Measurements from ENCODE around the gene DNLZ. TPM values are rescaled to one million over a fixed set of nuclear protein-coding genes. Genes with fewer than 3 reads are reported as not detected.
A peak's percentile ranks its signal among the peaks of the same experiment; 100 is the strongest.

The DNLZ gene
- total and polyA plus RNA-seq, 12 donors, result 3.1 to 28.9 (median 17.5) TPM

DNA sequence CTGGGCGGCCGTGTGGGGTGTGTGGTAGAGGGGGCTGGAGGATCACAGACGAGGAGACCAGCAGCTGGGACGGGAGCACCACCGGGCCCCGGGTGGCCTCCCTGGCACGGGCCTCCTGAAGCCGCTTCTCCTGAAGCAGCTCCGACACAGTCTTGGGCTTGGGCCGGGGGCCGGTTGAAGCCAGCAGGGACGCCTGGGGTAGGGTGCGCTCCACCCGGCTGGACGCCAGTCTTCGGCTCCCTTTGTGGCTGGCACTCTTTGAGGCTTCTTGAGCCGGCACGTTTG lies 15.4 kb upstream of the DNLZ start:
- TF ChIP-seq, protein P1, sequence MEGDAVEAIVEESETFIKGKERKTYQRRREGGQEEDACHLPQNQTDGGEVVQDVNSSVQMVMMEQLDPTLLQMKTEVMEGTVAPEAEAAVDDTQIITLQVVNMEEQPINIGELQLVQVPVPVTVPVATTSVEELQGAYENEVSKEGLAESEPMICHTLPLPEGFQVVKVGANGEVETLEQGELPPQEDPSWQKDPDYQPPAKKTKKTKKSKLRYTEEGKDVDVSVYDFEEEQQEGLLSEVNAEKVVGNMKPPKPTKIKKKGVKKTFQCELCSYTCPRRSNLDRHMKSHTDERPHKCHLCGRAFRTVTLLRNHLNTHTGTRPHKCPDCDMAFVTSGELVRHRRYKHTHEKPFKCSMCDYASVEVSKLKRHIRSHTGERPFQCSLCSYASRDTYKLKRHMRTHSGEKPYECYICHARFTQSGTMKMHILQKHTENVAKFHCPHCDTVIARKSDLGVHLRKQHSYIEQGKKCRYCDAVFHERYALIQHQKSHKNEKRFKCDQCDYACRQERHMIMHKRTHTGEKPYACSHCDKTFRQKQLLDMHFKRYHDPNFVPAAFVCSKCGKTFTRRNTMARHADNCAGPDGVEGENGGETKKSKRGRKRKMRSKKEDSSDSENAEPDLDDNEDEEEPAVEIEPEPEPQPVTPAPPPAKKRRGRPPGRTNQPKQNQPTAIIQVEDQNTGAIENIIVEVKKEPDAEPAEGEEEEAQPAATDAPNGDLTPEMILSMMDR (IDR thresholded peaks at IDR 0.05), result no peak
- TF ChIP-seq POLR2A (IDR thresholded peaks at IDR 0.05), result no peak
- intact Hi-C loops (cut with DNase I), result no loop called here
- no peak overlapping the region for H3K27ac ChIP-seq
- H3K9me3 ChIP-seq (replicated peaks in 1 of 3), result no peaks in the 10 kb centered on the region
- H3K4me3 ChIP-seq, result no peak overlapping the region
- no peaks in the 10 kb centered on the region for H3K27me3 ChIP-seq
- 79 to 100% (median 87%) methylated on average over 1 to 18 of the region's 18 CpGs for WGBS, 4 donors
- no peak for DNase-seq
- no peaks in the 10 kb centered on the region for H3K4me1 ChIP-seq (replicated peaks in 1 of 2)
- peaks cover 0 to 43% of the 10 kb centered on the region in 2 donors for H3K36me3 ChIP-seq (replicated peaks in 1 of 2)

DNA sequence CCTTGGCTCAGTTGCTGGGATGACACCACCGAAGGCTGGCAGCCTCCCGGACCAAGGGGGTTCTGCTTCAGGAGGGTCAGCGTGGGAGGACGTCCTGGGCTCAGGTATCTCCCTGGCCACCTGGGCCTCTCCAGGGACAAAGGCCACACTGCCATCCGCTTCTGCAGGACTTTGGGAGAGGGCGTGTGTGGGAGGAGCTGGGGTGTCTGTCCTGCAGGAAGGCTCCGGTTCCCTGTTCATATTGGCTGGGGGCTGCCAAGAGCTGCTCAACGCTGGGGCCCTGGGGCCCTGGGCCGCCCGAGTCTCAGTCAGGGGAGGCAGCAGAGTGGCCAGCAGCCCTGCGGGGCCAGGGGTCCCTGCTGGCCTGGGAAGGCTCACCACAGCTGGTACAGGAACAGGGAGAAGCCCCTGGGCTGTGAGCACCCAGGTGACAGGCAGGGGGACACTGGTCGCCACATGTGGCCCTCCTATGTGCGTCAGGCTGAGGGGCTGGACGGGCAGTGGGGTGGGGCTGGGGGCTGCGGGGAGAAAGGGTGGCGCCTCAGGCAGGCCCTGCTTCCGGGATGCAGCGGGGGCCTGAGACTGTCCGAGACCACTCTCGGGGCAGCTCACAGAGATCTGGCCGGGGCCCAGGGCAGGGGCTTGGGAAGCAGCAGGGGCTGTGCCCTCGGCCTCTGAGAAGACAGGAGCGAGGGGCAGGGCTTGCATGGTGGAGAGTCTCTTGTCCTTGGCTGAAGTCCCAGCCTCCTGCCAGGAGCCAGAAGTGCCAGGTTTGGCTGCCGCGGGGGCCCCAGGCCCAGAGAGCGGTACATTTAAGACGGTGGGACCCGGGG lies 14.8 kb upstream of the DNLZ start:
- Histone ChIP-seq H3K27ac (no peak overlapping the region), H3K9me3 (replicated peaks in 1 of 3) (no peaks in the 10 kb centered on the region), H3K4me1 (replicated peaks in 1 of 2) (no peaks in the 10 kb centered on the region), H3K27me3 (no peaks in the 10 kb centered on the region), H3K36me3 (replicated peaks in 1 of 2) (peaks cover 0 to 40% of the 10 kb centered on the region in 2 donors), H3K4me3 (no peak overlapping the region)
- 66 to 79% (median 75%) methylated on average over 13 to 28 of the region's 28 CpGs for WGBS, 4 donors
- DNase-seq, result peak in 2 of 7 donors; percentile 8 to 34
- intact Hi-C loops (cut with DNase I), result no loop called here
- TF ChIP-seq, protein P1 (IDR thresholded peaks at IDR 0.05), result no peak
- TF ChIP-seq POLR2A (IDR thresholded peaks at IDR 0.05), result no peak

DNA sequence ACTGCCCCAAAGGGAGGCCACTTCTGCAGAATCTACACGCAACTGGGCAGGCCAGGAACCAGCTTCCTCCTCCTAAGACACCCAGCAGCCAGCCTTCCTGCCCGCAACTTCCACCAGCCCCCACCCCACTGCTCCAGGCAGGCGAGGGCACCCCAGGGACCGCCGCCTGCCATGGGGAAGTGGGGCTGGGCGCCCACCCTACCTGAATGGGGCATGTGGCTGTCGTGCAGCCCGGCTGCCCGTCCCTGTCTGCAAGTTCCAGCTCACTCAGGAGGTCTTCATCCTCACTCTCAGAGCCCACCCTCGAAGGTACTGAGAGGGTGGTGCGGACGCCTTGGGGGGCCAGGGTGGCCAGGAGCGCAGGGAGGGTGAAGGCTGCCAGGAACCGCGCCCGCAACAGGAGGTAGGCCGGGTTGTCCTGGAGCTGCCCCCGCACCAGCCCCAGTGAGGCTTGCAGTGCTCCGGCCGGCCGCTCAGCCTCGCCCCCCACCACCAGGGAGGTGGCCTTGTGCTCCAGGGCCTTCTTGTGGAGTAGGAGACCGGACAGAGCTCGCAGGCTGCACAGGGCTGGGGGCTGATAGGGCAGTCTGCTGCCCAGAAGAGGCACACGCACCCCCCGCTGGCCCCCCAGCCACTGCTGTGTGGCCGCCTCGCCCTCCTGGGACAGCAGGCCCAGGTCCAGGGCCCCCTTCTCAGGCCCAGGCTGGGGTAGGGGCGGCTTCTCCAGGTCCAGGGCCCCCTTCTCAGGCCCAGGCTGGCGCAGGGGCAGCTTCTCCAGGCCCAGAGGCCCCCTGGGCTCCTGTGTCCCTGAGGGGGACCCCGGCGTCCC lies 14.0 kb upstream of the DNLZ start:
- H3K9me3 ChIP-seq (replicated peaks in 1 of 3), result no peaks in the 10 kb centered on the region
- TF ChIP-seq POLR2A (IDR thresholded peaks at IDR 0.05), result no peak
- TF ChIP-seq, protein P1 (IDR thresholded peaks at IDR 0.05), result no peak
- WGBS, 4 donors, result 60 to 81% (median 74%) methylated on average over 2 to 32 of the region's 32 CpGs
- intact Hi-C loops (cut with DNase I), result no loop called here
- H3K36me3 ChIP-seq (replicated peaks in 1 of 2), result peaks cover 0 to 32% of the 10 kb centered on the region in 2 donors
- DNase-seq, result no peak
- H3K27ac ChIP-seq, result no peak overlapping the region
- peaks cover 0 to 4% of the 10 kb centered on the region in 2 donors for H3K4me1 ChIP-seq (replicated peaks in 1 of 2)
- H3K27me3 ChIP-seq, result no peaks in the 10 kb centered on the region
- no peak overlapping the region for H3K4me3 ChIP-seq

DNA sequence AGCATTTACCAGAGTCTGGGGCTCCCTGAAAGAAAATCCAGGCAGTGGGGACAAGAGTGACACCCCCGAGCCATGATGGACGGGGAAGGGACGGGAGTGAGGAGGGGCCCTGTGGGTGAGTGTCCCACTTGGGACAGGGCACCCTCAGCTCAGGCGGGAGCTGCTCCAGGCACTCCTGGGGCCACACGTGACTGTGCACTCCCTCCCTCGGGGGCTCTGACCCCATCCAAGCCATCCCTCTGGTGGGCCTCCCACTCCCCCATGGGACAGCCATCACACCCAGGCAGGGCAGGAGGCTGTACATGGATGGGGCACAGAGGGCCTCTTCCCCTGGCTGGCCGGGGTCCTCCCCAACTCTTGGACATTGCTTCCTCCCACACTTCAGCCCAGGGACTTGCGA lies 12.9 kb upstream of the DNLZ start:
- no peak overlapping the region for H3K4me3 ChIP-seq
- no peaks in the 10 kb centered on the region for H3K27me3 ChIP-seq
- peaks cover 0 to 21% of the 10 kb centered on the region in 2 donors for H3K36me3 ChIP-seq (replicated peaks in 1 of 2)
- H3K27ac ChIP-seq, result no peak overlapping the region
- 63 to 80% (median 72%) methylated on average over 6 to 8 of the region's 8 CpGs for WGBS, 4 donors
- DNase-seq, result no peak
- no peak for TF ChIP-seq POLR2A (IDR thresholded peaks at IDR 0.05)
- TF ChIP-seq, protein P1 (IDR thresholded peaks at IDR 0.05), result no peak
- H3K4me1 ChIP-seq (replicated peaks in 1 of 2), result peaks cover 0 to 9% of the 10 kb centered on the region in 2 donors
- intact Hi-C loops (cut with DNase I), result no loop called here
- H3K9me3 ChIP-seq (replicated peaks in 1 of 3), result no peaks in the 10 kb centered on the region

Measured in adrenal gland (tissue), 12 donors.